GM18951 (cell line): ENCODE results near the gene NRTN.

ENCODE experiments used
- POLR2A ChIP-seq: IDR thresholded peaks from 4 replicates; pipeline ENCODE4 v1.6.1; 2011; ENCODE audit warnings: mild to moderate bottlenecking; ENCODE audit not compliant: insufficient read length, insufficient read depth; ENCODE audit errors: extremely low read depth
- in situ Hi-C: fragments of 300-500 bp; cut with MboI; formaldehyde crosslinking; loops from one replicate; pipeline ENCODE4 v1.12.0; 2022; ENCODE audit warnings: low sequenced_read_pairs, mixed read lengths, inconsistent platforms; ENCODE audit not compliant: unreplicated experiment

Gene NRTN

DNA sequence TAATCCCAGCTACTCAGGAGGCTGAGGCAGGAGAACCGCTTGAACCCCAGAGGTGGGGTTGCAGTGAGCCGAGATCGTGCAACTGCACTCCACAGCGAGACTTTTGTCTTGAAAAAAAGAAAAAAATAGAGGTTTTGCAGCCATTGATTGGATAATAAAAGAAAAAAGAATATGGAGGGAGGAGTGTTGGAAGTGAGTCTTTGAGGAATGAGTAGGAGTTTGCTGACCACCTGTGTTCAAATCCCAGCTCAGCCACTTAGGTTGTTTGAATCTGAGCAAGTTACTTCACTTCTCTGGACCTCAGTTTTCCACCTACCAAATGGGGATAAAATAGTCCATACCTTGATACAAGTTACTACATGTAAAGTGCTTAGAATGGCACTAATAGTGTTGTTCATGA lies 6.2 kb downstream of the NRTN start:
- in situ Hi-C loops: no loop called here
- no peak for TF ChIP-seq POLR2A

DNA sequence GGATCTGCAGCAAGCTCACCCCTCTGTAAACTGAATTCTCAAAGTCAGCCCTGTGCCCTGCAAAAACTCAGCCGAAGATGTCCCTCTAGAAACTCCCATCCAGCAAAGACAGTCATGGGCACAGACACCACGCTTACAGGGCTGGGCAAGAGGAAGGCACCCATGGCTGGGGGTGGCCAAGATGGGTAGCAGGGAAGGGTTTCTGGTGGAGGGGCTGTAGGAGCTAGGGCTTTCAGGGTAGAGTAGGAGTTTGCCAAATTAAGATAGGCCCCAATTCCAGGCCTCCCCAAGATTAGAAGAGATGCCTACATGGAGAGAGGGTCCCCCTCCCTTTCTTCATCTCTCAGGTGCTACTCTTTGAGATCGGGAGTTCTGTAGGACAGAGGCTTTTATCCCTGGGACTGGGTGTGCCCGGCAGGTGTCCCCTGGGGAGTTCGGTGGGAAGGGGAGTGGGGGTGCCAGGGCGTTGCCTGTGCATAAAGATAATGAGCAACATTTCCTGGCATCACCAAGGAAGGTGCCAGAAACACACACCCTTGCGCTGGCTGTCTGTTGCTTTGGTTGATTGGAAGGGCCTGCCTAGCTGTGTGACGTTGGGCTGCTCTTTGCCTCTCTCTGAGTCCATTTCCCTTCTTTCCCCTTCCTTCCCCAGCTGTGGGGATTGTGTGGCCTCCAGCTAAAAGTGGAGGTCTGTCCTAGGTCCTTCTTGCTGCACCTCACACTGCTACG lies 9.4 kb downstream of the NRTN start:
- no peak for TF ChIP-seq POLR2A
- in situ Hi-C loops: no loop called here

DNA sequence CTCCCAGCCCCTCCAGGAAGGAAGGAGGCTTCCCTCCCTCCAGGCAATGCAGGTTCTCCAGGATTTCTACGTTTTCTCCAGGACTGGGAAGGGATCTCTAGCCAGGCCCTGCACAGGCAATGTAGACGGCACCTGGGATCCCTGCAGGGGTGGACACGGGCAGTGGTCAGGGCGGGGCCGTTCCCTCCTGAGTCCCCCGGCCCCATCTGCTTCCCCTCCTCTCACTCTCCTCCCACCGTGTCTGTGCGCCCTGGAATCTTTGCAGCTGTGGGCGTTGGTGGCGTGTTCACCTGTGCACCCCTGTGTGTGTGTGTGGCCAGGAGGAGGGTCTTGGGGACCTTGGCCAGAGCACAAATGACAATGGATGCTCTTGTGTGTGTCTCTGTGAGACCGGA lies 10.0 kb downstream of the NRTN start:
- in situ Hi-C loops: no loop called here
- TF ChIP-seq POLR2A: no peak

GRCh38 chr19:5817218-5817617 lies 12.4 kb downstream of the NRTN start:
- no peak for TF ChIP-seq POLR2A
- in situ Hi-C loops: no loop called here

- in situ Hi-C loops: no loop called here
- TF ChIP-seq POLR2A: no peak
These were observed 13.7 kb downstream of the NRTN start for GRCh38 chr19:5818594-5818993.

DNA sequence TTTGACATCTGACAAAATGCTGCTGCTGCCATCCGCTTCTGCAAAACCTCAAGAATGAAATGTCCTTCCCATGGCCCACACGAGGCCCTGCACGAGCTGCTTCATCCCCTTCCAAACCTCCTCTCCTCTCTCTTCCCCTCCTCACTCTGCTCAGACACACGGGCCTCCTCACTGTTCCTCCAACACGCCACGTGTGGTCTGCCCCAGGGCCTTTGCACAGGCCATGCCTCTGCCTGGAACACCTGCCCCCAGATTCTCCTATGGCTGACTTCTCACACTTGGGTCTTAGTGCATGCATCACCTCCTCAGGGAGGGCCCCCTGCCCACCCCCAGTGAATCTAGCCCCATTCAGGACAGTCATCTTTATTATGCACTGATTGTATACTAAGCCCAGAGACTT lies 15.9 kb downstream of the NRTN start:
- in situ Hi-C loops: no loop called here
- no peak for TF ChIP-seq POLR2A

- in situ Hi-C loops: no loop called here
- no peak for TF ChIP-seq POLR2A
These were observed 16.8 kb downstream of the NRTN start for GRCh38 chr19:5821521-5822180.

GRCh38 chr19:5822181-5822844 lies 17.4 kb downstream of the NRTN start:
- in situ Hi-C loops: no loop called here

GRCh38 chr19:5823579-5824281 lies 18.9 kb downstream of the NRTN start:
- no peak for TF ChIP-seq POLR2A
- in situ Hi-C loops: no loop called here

More at GRCh38 chr19:5822181-5822844, 17.4 kb downstream of the NRTN start:
- TF ChIP-seq POLR2A: no peak

DNA sequence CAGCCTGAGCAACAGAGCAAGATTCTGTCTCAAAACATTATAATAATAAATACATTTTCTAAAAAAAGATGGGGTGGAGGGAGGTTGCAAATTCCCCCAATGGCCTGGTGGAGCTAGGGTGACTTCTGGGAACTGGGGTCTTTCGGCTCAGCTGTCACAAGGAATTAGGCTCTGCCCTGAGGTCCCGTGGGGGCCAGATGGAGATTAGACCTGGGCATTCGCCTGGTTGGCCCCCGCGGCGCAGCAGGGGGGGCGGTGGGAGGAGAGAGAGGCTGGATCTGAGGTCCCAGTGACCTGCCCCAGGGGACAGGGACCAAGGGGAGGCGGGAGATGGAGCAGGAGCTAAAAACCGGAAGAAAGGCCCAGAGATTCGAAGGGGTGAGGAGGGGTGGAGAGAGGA lies 19.9 kb downstream of the NRTN start:
- in situ Hi-C loops: no loop called here
- TF ChIP-seq POLR2A: no peak

DNA sequence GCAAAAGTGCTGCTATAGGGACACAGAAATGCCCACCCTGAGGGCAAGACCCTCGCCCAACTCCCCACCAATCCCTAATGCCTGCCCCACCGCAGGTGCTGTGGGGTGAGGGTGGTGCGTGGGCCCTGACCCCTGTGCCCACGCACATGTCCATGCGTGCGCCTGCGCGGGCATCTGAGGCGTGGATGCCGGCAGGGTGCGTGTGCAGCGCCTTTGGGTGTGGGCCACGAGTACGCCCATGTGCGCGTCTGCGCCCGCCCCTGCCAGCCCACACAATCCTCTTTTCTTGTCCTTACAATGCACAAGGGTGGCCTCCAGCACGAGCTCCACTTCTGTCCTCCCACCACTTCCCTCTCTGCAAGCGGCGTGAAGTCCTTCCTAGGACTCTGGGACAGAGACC lies 20.3 kb downstream of the NRTN start:
- TF ChIP-seq POLR2A: no peak
- in situ Hi-C loops: no loop called here

- in situ Hi-C loops: no loop called here
- TF ChIP-seq POLR2A: no peak
These were observed 21.9 kb downstream of the NRTN start for GRCh38 chr19:5826531-5827341.
